GM21515 (cell line): ENCODE data around the gene RNU5D-1.
"Not testable (repeated sequence)": the region's sequence is repeated elsewhere in the genome, so short reads cannot be mapped to it uniquely, and the experiment has no call there.

Experiments
- ATAC-seq: cut with Tn5 transposase; IDR thresholded peaks from one replicate; pipeline ENCODE4 v1.9.1; 2021; ENCODE audit not compliant: unreplicated experiment

The RNU5D-1 gene

GRCh38 chr1:44700573-44700972 lies 30.4 kb downstream of the RNU5D-1 start:
- ATAC-seq: no peak

GRCh38 chr1:44699375-44699774 lies 31.6 kb downstream of the RNU5D-1 start:
- ATAC-seq: not testable (repeated sequence)

- ATAC-seq: no peak
Observed at GRCh38 chr1:44698138-44698537, 32.8 kb downstream of the RNU5D-1 start.

GRCh38 chr1:44696789-44697345 lies 34.1 kb downstream of the RNU5D-1 start:
- no peak for ATAC-seq

GRCh38 chr1:44696101-44696500 lies 34.9 kb downstream of the RNU5D-1 start:
- no peak for ATAC-seq

GRCh38 chr1:44695671-44696070 lies 35.3 kb downstream of the RNU5D-1 start:
- no peak for ATAC-seq

- ATAC-seq: no peak
Observed at GRCh38 chr1:44694863-44695478, 36.0 kb downstream of the RNU5D-1 start.

- no peak for ATAC-seq
Observed at GRCh38 chr1:44693900-44694299, 37.1 kb downstream of the RNU5D-1 start.

GRCh38 chr1:44693159-44693558 lies 37.8 kb downstream of the RNU5D-1 start:
- ATAC-seq: no peak

- ATAC-seq: no peak
Observed at GRCh38 chr1:44689447-44689765, 41.6 kb downstream of the RNU5D-1 start.

- no peak for ATAC-seq
Observed at GRCh38 chr1:44688760-44689446, 42.1 kb downstream of the RNU5D-1 start.

- no peak for ATAC-seq
Observed at GRCh38 chr1:44685881-44686280, 45.1 kb downstream of the RNU5D-1 start.

- ATAC-seq: no peak
Observed at GRCh38 chr1:44685218-44685617, 45.8 kb downstream of the RNU5D-1 start.

- peak; percentile 67 for ATAC-seq
Observed at GRCh38 chr1:44684525-44684924, 46.4 kb downstream of the RNU5D-1 start.

- ATAC-seq: no peak
Observed at GRCh38 chr1:44682883-44683265, 48.1 kb downstream of the RNU5D-1 start.

- no peak for ATAC-seq
Observed at GRCh38 chr1:44681905-44682882, 48.8 kb downstream of the RNU5D-1 start.
